GM19455 (cell line): ENCODE results near the gene CFAP299.
"Not testable (repeated sequence)": the region's sequence is repeated elsewhere in the genome, so short reads cannot be mapped to it uniquely, and the experiment has no call there.

Experiments used
- ATAC-seq: cut with Tn5 transposase; IDR thresholded peaks from one replicate; pipeline ENCODE4 v1.9.1; 2021; ENCODE audit not compliant: unreplicated experiment

Gene CFAP299

GRCh38 chr4:80586716-80587115, 251.2 kb downstream of the CFAP299 start:
- ATAC-seq, result no peak

- no peak for ATAC-seq
Observed at GRCh38 chr4:80587871-80588385, 252.4 kb downstream of the CFAP299 start.

- ATAC-seq, result peak; percentile 55
Observed at GRCh38 chr4:80592950-80593349, 257.4 kb downstream of the CFAP299 start.

- no peak for ATAC-seq
Observed at GRCh38 chr4:80594701-80595100, 259.2 kb downstream of the CFAP299 start.

GRCh38 chr4:80608281-80608980, 272.9 kb downstream of the CFAP299 start:
- ATAC-seq, result no peak

GRCh38 chr4:80610199-80610598, 274.7 kb downstream of the CFAP299 start:
- no peak for ATAC-seq

GRCh38 chr4:80610845-80611677, 275.5 kb downstream of the CFAP299 start:
- ATAC-seq, result peak; percentile 74

- ATAC-seq, result no peak
Observed at GRCh38 chr4:80611678-80611979, 276.1 kb downstream of the CFAP299 start.

- no peak for ATAC-seq
Observed at GRCh38 chr4:80613470-80613869, 277.9 kb downstream of the CFAP299 start.

GRCh38 chr4:80614319-80614718, 278.8 kb downstream of the CFAP299 start:
- no peak for ATAC-seq

- no peak for ATAC-seq
Observed at GRCh38 chr4:80615099-80615498, 279.6 kb downstream of the CFAP299 start.

GRCh38 chr4:80619070-80619674, 283.6 kb downstream of the CFAP299 start:
- no peak for ATAC-seq

GRCh38 chr4:80631861-80632260, 296.3 kb downstream of the CFAP299 start:
- no peak for ATAC-seq

GRCh38 chr4:80637190-80637589, 301.7 kb downstream of the CFAP299 start:
- no peak for ATAC-seq

- no peak for ATAC-seq
Observed at GRCh38 chr4:80646061-80646460, 310.5 kb downstream of the CFAP299 start.

GRCh38 chr4:80655662-80656061, 320.1 kb downstream of the CFAP299 start:
- no peak for ATAC-seq

GRCh38 chr4:80670118-80670517, 334.6 kb downstream of the CFAP299 start:
- ATAC-seq, result not testable (repeated sequence)

- no peak for ATAC-seq
Observed at GRCh38 chr4:80678413-80678812, 342.9 kb downstream of the CFAP299 start.

GRCh38 chr4:80680934-80681333, 345.4 kb downstream of the CFAP299 start:
- no peak for ATAC-seq

GRCh38 chr4:80685214-80685613, 349.7 kb downstream of the CFAP299 start:
- ATAC-seq, result no peak

GRCh38 chr4:80687736-80688135, 352.2 kb downstream of the CFAP299 start:
- not testable (repeated sequence) for ATAC-seq

GRCh38 chr4:80694171-80694570, 358.6 kb downstream of the CFAP299 start:
- no peak for ATAC-seq
